ENCODE measurements around the gene CSNK1G1.
"Not testable (repeated sequence)": the region's sequence is repeated elsewhere in the genome, so short reads cannot be mapped to it uniquely, and the experiment has no call there.

Gene CSNK1G1

GRCh38 chr15:64287953-64288352, 68.0 kb downstream of the CSNK1G1 start:
- no peak for DNase-seq (ENCODE audit: low read depth)

- DNase-seq (ENCODE audit: low read depth): no peak
These were observed 69.5 kb downstream of the CSNK1G1 start for GRCh38 chr15:64286473-64286872.

GRCh38 chr15:64285871-64286270, 70.1 kb downstream of the CSNK1G1 start:
- no peak for DNase-seq (ENCODE audit: low read depth)

GRCh38 chr15:64285150-64285549, 70.8 kb downstream of the CSNK1G1 start:
- DNase-seq (ENCODE audit: low read depth): no peak

GRCh38 chr15:64284042-64284441, 71.9 kb downstream of the CSNK1G1 start:
- peak; percentile 19 for DNase-seq (ENCODE audit: low read depth)

GRCh38 chr15:64282701-64283100, 73.3 kb downstream of the CSNK1G1 start:
- DNase-seq (ENCODE audit: low read depth): no peak

- DNase-seq (ENCODE audit: low read depth): no peak
These were observed 76.8 kb downstream of the CSNK1G1 start for GRCh38 chr15:64279131-64279530.

GRCh38 chr15:64275934-64276333, 80.0 kb downstream of the CSNK1G1 start:
- no peak for DNase-seq (ENCODE audit: low read depth)

GRCh38 chr15:64274341-64274950, 81.5 kb downstream of the CSNK1G1 start:
- no peak for DNase-seq (ENCODE audit: low read depth)

- no peak for DNase-seq (ENCODE audit: low read depth)
These were observed 88.5 kb downstream of the CSNK1G1 start for GRCh38 chr15:64267331-64267973.

GRCh38 chr15:64265188-64265587, 90.8 kb downstream of the CSNK1G1 start:
- DNase-seq (ENCODE audit: low read depth): not testable (repeated sequence)

- no peak for DNase-seq (ENCODE audit: low read depth)
These were observed 91.5 kb downstream of the CSNK1G1 start for GRCh38 chr15:64264502-64264901.

GRCh38 chr15:64263567-64263966, 92.4 kb downstream of the CSNK1G1 start:
- DNase-seq (ENCODE audit: low read depth): no peak

- DNase-seq (ENCODE audit: low read depth): no peak
These were observed 99.9 kb downstream of the CSNK1G1 start for GRCh38 chr15:64256051-64256450.

- DNase-seq (ENCODE audit: low read depth): no peak
These were observed 104.3 kb downstream of the CSNK1G1 start for GRCh38 chr15:64251658-64252057.

- no peak for DNase-seq (ENCODE audit: low read depth)
These were observed 104.9 kb downstream of the CSNK1G1 start for GRCh38 chr15:64251121-64251520.

- DNase-seq (ENCODE audit: low read depth): no peak
These were observed 105.9 kb downstream of the CSNK1G1 start for GRCh38 chr15:64249883-64250575.

GRCh38 chr15:64249406-64249805, 106.6 kb downstream of the CSNK1G1 start:
- no peak for DNase-seq (ENCODE audit: low read depth)

GRCh38 chr15:64247906-64248541, 107.9 kb downstream of the CSNK1G1 start:
- DNase-seq (ENCODE audit: low read depth): peak; percentile 87

GRCh38 chr15:64247535-64247905, 108.5 kb downstream of the CSNK1G1 start:
- no peak for DNase-seq (ENCODE audit: low read depth)

GRCh38 chr15:64246364-64247189, 109.4 kb downstream of the CSNK1G1 start:
- peak; percentile 75 for DNase-seq (ENCODE audit: low read depth)

GRCh38 chr15:64245405-64245804, 110.6 kb downstream of the CSNK1G1 start:
- no peak for DNase-seq (ENCODE audit: low read depth)
